ENCODE data around the gene CDC16. TPM values are rescaled to one million over a fixed set of nuclear protein-coding genes. Genes with fewer than 3 reads are reported as not detected.
"Not testable (repeated sequence)": the region's sequence is repeated elsewhere in the genome, so short reads cannot be mapped to it uniquely, and the experiment has no call there.

Gene CDC16, protein sequence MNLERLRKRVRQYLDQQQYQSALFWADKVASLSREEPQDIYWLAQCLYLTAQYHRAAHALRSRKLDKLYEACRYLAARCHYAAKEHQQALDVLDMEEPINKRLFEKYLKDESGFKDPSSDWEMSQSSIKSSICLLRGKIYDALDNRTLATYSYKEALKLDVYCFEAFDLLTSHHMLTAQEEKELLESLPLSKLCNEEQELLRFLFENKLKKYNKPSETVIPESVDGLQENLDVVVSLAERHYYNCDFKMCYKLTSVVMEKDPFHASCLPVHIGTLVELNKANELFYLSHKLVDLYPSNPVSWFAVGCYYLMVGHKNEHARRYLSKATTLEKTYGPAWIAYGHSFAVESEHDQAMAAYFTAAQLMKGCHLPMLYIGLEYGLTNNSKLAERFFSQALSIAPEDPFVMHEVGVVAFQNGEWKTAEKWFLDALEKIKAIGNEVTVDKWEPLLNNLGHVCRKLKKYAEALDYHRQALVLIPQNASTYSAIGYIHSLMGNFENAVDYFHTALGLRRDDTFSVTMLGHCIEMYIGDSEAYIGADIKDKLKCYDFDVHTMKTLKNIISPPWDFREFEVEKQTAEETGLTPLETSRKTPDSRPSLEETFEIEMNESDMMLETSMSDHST
- total RNA-seq (56.8 TPM), polyA plus RNA-seq (10 to 100 TPM; 16.1 to 27.8 (median 20.6) TPM)

DNA sequence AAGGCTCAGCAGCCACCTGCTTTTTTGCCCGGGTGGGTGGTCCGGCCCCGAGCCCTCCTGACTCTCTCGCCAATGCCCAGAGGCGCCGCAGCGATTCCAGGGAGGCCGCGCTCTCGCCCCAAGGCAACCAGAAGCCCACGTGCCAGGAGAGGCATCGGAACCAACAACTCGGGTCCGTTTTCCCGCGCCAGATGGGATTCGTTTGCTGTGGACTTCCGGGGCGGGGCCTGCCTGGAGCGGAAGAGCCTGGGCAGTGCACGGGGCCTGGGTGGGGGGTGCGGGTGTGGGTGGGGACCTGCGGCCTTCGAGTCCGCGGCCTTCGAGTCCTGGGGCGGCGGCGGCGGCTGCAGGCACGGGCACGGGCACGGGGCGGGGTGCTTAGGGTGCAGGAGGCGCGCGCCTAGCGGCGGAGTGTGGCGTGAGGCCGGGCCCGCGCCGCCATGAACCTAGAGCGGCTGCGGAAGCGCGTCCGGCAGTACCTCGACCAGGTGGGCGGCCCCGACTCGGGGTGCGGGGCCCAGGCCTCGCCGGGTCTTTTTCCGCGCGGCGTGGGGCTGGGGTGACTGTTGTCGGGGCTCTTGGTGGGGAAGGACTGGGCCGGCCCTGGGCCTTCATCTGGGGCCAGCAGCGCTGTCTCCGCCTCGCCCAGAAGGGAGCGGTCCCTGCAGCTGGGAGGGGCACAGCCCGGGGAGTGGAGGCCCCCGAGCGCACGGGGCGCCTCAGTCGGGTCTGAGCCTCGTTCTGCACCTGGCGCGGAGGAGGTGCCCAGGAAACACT, at the start of gene CDC16:
TSS of gene CDC16 (plus strand) at position 253 of the 777 bp plus-strand sequence. CDS start at position 441, 188 bp downstream.
- peaks cover 31% of the 10 kb centered on the region for H3K36me3 ChIP-seq (ENCODE audit: control insufficient read depth, insufficient read depth, low read length)
- Mint-ChIP-seq H3K27me3 (peaks cover 21% of the 10 kb centered on the region), H3K4me1 (peaks cover 9 to 35% (median 20%) of the 10 kb centered on the region in 4 donors), H3K4me3 (peak within 1 kb of the TSS; percentile 88 to 96 (median 93)), H3K27ac (peak within 1 kb of the TSS; percentile 40 to 96 (median 83)), H3K9me3 (no peaks in the 10 kb centered on the region), H3K36me3 (peaks cover 18% of the 10 kb centered on the region)
- H3K27ac ChIP-seq (ENCODE audit: insufficient read depth, low read length, poor library complexity, severe bottlenecking), result peak within 1 kb of the TSS; percentile 71
- peak; percentile 88 to 90 for ATAC-seq (ENCODE audit: low read depth in 2 of 2)
- DNase-seq, result peak; percentile 69 to 88 (median 71)
- peak within 1 kb of the TSS; percentile 88 for H3K4me3 ChIP-seq (ENCODE audit: low read depth, low read length)
- peaks cover 3% of the 10 kb centered on the region for H3K27me3 ChIP-seq (ENCODE audit: control insufficient read depth, insufficient read depth, low read length)
- no peaks in the 10 kb centered on the region for H3K9me3 ChIP-seq (ENCODE audit: control insufficient read depth in 2 of 2, low read length in 2 of 2)
- peaks cover 25% of the 10 kb centered on the region for H3K4me1 ChIP-seq (ENCODE audit: control insufficient read depth, insufficient read depth, low read length, poor library complexity, severe bottlenecking)

DNA sequence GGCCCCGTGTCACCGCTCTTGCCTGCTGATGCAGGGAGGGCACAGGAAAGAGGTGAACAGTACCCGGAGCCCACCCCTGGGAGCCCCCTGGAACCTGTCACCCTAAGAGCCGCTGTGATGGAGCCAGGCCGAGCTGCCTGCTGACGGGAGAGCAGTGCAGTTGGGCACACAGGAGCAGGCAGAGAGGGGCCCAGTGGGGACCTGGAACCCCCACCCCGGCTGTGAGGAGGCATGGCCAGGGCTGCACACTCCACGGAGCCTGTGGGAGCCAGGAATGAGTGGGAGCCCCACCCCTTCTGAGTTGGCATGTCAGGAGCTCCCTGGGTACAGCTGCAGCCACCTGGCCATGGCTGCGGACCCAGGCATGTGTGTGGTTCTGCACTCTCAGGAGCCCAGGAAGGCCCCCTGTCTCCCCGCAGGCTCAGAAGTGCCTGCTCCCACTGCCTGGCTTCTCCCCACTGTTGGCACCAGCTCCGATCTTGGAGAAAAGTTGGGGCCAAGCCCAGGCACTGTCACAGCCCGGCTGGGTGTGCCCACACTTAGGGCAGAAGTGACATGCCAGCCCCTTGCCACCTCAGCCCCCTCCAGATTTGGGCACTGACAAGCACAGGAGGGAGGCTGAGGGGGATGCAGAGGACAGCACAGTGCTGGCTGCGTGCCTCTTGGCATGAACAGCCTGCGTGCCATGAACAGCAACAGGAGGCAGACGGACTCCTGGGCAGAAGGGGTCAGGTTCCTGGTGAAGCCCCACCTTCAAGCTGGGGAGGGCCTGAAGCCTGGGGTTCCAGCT, 49.3 kb upstream of the CDC16 start:
- Mint-ChIP-seq H3K4me3 (no peak overlapping the region), H3K27ac (no peak overlapping the region), H3K9me3 (peaks cover 0 to 10% (median 6%) of the 10 kb centered on the region in 7 donors), H3K4me1 (peaks cover 3 to 18% (median 10%) of the 10 kb centered on the region in 4 donors), H3K27me3 (peaks cover 11% of the 10 kb centered on the region), H3K36me3 (no peaks in the 10 kb centered on the region)
- ATAC-seq (ENCODE audit: low read depth in 2 of 2) (no peak), DNase-seq (no peak)
- Histone ChIP-seq H3K9me3 (ENCODE audit: control insufficient read depth in 2 of 2, low read length in 2 of 2) (peaks cover 7 to 19% of the 10 kb centered on the region in 2 experiments), H3K36me3 (ENCODE audit: control insufficient read depth, insufficient read depth, low read length) (no peaks in the 10 kb centered on the region), H3K4me3 (ENCODE audit: low read depth, low read length) (no peak overlapping the region), H3K27ac (ENCODE audit: insufficient read depth, low read length, poor library complexity, severe bottlenecking) (no peak overlapping the region), H3K4me1 (ENCODE audit: control insufficient read depth, insufficient read depth, low read length, poor library complexity, severe bottlenecking) (no peaks in the 10 kb centered on the region), H3K27me3 (ENCODE audit: control insufficient read depth, insufficient read depth, low read length) (no peaks in the 10 kb centered on the region)

DNA sequence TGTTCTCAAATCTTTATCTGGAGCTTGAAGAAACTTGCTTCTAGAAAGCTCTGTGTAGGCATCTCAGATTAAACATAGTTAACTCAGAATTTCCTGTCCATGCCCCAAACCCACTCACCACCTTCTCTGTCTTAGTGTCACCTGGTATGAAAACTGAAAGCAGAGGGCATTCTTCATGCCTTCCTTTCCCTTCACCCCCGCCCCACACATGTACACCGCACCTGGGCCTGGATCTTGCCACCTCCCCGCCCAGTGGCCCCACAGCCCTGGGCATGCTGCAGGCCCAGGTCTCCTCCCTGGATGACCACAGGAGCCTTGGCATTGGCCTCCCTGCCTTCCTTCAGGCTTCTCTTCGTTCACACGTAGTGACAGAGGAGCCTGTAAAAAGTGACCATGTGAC, 39.8 kb upstream of the CDC16 start:
- H3K4me3 ChIP-seq (ENCODE audit: low read depth, low read length), result peak overlapping the region; percentile 7
- H3K4me3 Mint-ChIP-seq, result peak overlapping the region in 1 of 4 donors; percentile 57
- H3K4me1 ChIP-seq (ENCODE audit: control insufficient read depth, insufficient read depth, low read length, poor library complexity, severe bottlenecking), result peaks cover 15% of the 10 kb centered on the region
- no peak overlapping the region for H3K27ac ChIP-seq (ENCODE audit: insufficient read depth, low read length, poor library complexity, severe bottlenecking)
- H3K27me3 ChIP-seq (ENCODE audit: control insufficient read depth, insufficient read depth, low read length), result no peaks in the 10 kb centered on the region
- H3K27me3 Mint-ChIP-seq, result no peaks in the 10 kb centered on the region
- peak; percentile 78 to 95 for ATAC-seq (ENCODE audit: low read depth in 2 of 2)
- H3K4me1 Mint-ChIP-seq, result peaks cover 10 to 26% (median 15%) of the 10 kb centered on the region in 4 donors
- peak overlapping the region; percentile 80 to 89 (median 85) for H3K27ac Mint-ChIP-seq
- DNase-seq, result peak in 2 of 3 donors; percentile 31 to 65
- H3K36me3 ChIP-seq (ENCODE audit: control insufficient read depth, insufficient read depth, low read length), result no peaks in the 10 kb centered on the region
- peaks cover 4 to 5% of the 10 kb centered on the region in 2 experiments for H3K9me3 ChIP-seq (ENCODE audit: control insufficient read depth in 2 of 2, low read length in 2 of 2)
- H3K36me3 Mint-ChIP-seq, result no peaks in the 10 kb centered on the region
- H3K9me3 Mint-ChIP-seq, result peaks cover 0 to 4% (median 3%) of the 10 kb centered on the region in 7 donors

DNA sequence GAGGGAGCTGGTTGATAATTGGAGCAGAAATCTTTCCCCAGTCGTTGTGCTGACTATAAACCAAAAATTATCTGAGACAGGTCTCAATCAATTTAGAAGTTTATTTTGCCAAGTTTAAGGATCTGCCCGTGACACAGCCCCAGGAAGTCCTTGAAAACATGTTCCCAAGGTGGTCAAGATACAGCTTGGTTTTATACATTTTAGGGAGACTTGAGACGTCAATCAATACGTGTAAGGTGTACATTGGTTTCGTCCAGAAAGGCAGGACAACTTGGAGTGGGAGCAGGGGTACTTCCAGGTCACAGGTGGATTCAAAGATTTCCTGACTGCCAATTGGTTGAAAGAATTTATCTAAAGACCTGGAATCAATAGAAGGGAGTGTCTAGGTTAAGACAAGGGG, 38.1 kb upstream of the CDC16 start:
- H3K36me3 Mint-ChIP-seq, result no peaks in the 10 kb centered on the region
- H3K36me3 ChIP-seq (ENCODE audit: control insufficient read depth, insufficient read depth, low read length), result no peaks in the 10 kb centered on the region
- peaks cover 10 to 30% (median 15%) of the 10 kb centered on the region in 4 donors for H3K4me1 Mint-ChIP-seq
- H3K9me3 ChIP-seq (ENCODE audit: control insufficient read depth in 2 of 2, low read length in 2 of 2), result no peaks in the 10 kb centered on the region
- no peak overlapping the region for H3K4me3 ChIP-seq (ENCODE audit: low read depth, low read length)
- H3K9me3 Mint-ChIP-seq, result peaks cover 0 to 3% (median 0%) of the 10 kb centered on the region in 7 donors
- H3K27ac ChIP-seq (ENCODE audit: insufficient read depth, low read length, poor library complexity, severe bottlenecking), result no peak overlapping the region
- peaks cover 15% of the 10 kb centered on the region for H3K4me1 ChIP-seq (ENCODE audit: control insufficient read depth, insufficient read depth, low read length, poor library complexity, severe bottlenecking)
- DNase-seq, result no peak
- no peaks in the 10 kb centered on the region for H3K27me3 ChIP-seq (ENCODE audit: control insufficient read depth, insufficient read depth, low read length)
- no peak overlapping the region for H3K4me3 Mint-ChIP-seq
- peak overlapping the region in 2 of 3 donors; percentile 0 to 23 for H3K27ac Mint-ChIP-seq
- ATAC-seq (ENCODE audit: low read depth in 2 of 2), result no peak
- H3K27me3 Mint-ChIP-seq, result no peaks in the 10 kb centered on the region

DNA sequence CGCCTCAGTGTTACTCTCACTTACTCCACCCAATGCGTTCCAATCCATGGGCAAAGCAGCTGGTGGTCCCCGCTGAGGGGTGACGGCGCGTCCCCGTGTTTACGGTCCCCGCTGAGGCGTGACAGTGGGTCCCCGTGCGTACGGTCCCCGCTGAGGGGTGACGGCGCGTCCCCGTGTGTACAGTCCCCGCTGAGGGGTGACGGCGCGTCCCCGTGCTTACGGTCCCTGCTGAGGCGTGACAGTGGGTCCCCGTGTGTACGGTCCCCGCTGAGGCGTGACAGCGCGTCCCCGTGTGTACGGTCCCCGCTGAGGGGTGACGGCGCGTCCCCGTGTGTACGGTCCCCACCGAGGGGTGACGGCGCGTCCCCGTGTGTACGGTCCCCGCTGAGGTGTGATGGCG, 36.1 kb upstream of the CDC16 start:
- H3K4me3 Mint-ChIP-seq, result no peak overlapping the region

DNA sequence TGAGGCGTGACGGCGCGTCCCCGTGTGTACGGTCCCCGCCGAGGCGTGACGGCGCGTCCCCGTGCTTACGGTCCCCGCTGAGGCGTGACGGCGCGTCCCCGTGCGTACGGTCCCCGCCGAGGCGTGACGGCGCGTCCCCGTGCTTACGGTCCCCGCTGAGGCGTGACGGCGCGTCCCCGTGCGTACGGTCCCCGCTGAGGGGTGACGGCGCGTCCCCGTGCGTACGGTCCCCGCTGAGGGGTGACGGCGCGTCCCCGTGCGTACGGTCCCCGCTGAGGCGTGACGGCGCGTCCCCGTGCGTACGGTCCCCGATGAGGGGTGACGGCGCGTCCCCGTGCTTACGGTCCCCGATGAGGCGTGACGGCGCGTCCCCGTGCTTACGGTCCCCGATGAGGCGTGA, 35.2 kb upstream of the CDC16 start:
- DNase-seq; H3K4me3 ChIP-seq (ENCODE audit: low read depth, low read length); H3K27me3 ChIP-seq (ENCODE audit: control insufficient read depth, insufficient read depth, low read length); H3K9me3 ChIP-seq (ENCODE audit: control insufficient read depth in 2 of 2, low read length in 2 of 2); H3K27ac ChIP-seq (ENCODE audit: insufficient read depth, low read length, poor library complexity, severe bottlenecking); ATAC-seq (ENCODE audit: low read depth in 2 of 2); H3K9me3 Mint-ChIP-seq; H3K4me3 Mint-ChIP-seq; H3K27ac Mint-ChIP-seq; H3K36me3 Mint-ChIP-seq; H3K27me3 Mint-ChIP-seq; H3K36me3 ChIP-seq (ENCODE audit: control insufficient read depth, insufficient read depth, low read length): not testable (repeated sequence)
- H3K4me1 Mint-ChIP-seq, result peaks cover 8 to 39% (median 15%) of the 10 kb centered on the region in 4 donors
- peaks cover 13% of the 10 kb centered on the region for H3K4me1 ChIP-seq (ENCODE audit: control insufficient read depth, insufficient read depth, low read length, poor library complexity, severe bottlenecking)

More for the DNA sequence above, 36.1 kb upstream of the CDC16 start:
- Histone ChIP-seq H3K9me3 (ENCODE audit: control insufficient read depth in 2 of 2, low read length in 2 of 2) (no peaks in the 10 kb centered on the region), H3K4me3 (ENCODE audit: low read depth, low read length) (no peak overlapping the region), H3K27ac (ENCODE audit: insufficient read depth, low read length, poor library complexity, severe bottlenecking) (no peak overlapping the region), H3K36me3 (ENCODE audit: control insufficient read depth, insufficient read depth, low read length) (no peaks in the 10 kb centered on the region), H3K27me3 (ENCODE audit: control insufficient read depth, insufficient read depth, low read length) (no peaks in the 10 kb centered on the region), H3K4me1 (ENCODE audit: control insufficient read depth, insufficient read depth, low read length, poor library complexity, severe bottlenecking) (peaks cover 17% of the 10 kb centered on the region)
- ATAC-seq (ENCODE audit: low read depth in 2 of 2), result no peak
- DNase-seq, result no peak
- H3K27ac Mint-ChIP-seq, result no peak overlapping the region
- H3K9me3 Mint-ChIP-seq, result peaks cover 0 to 4% (median 0%) of the 10 kb centered on the region in 7 donors
- no peaks in the 10 kb centered on the region for H3K36me3 Mint-ChIP-seq
- H3K27me3 Mint-ChIP-seq, result no peaks in the 10 kb centered on the region
- H3K4me1 Mint-ChIP-seq, result peaks cover 14 to 40% (median 15%) of the 10 kb centered on the region in 4 donors

DNA sequence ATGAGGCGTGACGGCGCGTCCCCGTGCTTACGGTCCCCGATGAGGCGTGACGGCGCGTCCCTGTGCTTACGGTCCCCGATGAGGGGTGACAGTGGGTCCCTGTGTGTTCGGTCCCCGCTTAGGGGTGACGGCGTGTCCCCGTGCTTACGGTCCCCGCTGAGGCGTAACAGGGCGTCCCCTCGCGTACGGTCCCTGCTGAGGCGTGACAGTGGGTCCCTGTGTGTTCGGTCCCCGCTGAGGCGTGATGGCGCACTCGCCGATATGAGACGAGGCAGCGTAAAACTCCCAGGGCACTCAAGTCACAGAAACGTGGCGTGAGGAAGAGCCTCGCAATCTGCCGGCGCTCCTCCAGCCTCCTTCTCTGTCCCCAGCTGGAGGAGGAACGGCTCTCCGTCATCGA, 34.7 kb upstream of the CDC16 start:
- Histone ChIP-seq H3K4me1 (ENCODE audit: control insufficient read depth, insufficient read depth, low read length, poor library complexity, severe bottlenecking) (peaks cover 8% of the 10 kb centered on the region), H3K27me3 (ENCODE audit: control insufficient read depth, insufficient read depth, low read length) (no peaks in the 10 kb centered on the region), H3K9me3 (ENCODE audit: control insufficient read depth in 2 of 2, low read length in 2 of 2) (no peaks in the 10 kb centered on the region), H3K4me3 (ENCODE audit: low read depth, low read length) (no peak overlapping the region), H3K27ac (ENCODE audit: insufficient read depth, low read length, poor library complexity, severe bottlenecking) (no peak overlapping the region), H3K36me3 (ENCODE audit: control insufficient read depth, insufficient read depth, low read length) (no peaks in the 10 kb centered on the region)
- DNase-seq (no peak), ATAC-seq (ENCODE audit: low read depth in 2 of 2) (no peak)
- Mint-ChIP-seq H3K27me3 (no peaks in the 10 kb centered on the region), H3K36me3 (no peaks in the 10 kb centered on the region), H3K9me3 (peaks cover 0 to 4% (median 0%) of the 10 kb centered on the region in 7 donors), H3K27ac (no peak overlapping the region), H3K4me3 (no peak overlapping the region), H3K4me1 (peaks cover 10 to 39% (median 16%) of the 10 kb centered on the region in 4 donors)

Measured in CD4-positive, CD25-positive, alpha-beta regulatory T cell (primary cell).